Endothelial cell (in vitro differentiated cells): Measurements from ENCODE around the gene AUTS2. TPM values are rescaled to one million over a fixed set of nuclear protein-coding genes. Genes with fewer than 3 reads are reported as not detected.

ENCODE experiments used
- DNase-seq: peaks from one replicate; pipeline ENCODE4 v3.0.0; 2021; ENCODE audit warnings: low spot score
- H3K27ac Mint-ChIP-seq: one replicate; pipeline ENCODE4 v1.8.0; 2021; ENCODE audit warnings: mixed read lengths, inconsistent platforms; ENCODE audit not compliant: unreplicated experiment
- H3K27me3 Mint-ChIP-seq: one replicate; pipeline ENCODE4 v1.8.0; 2021; ENCODE audit warnings: mild to moderate bottlenecking, moderate library complexity, mixed read lengths, inconsistent platforms; ENCODE audit not compliant: unreplicated experiment
- H3K36me3 Mint-ChIP-seq: one replicate; pipeline ENCODE4 v1.8.0; 2021; ENCODE audit warnings: mild to moderate bottlenecking, low read depth, mixed read lengths, inconsistent platforms; ENCODE audit not compliant: unreplicated experiment
- H3K4me1 Mint-ChIP-seq: one replicate; pipeline ENCODE4 v1.8.0; 2021; ENCODE audit warnings: mild to moderate bottlenecking, mixed read lengths, inconsistent platforms; ENCODE audit not compliant: unreplicated experiment
- H3K4me3 Mint-ChIP-seq: one replicate; pipeline ENCODE4 v1.8.0; 2021; ENCODE audit warnings: mild to moderate bottlenecking, mixed read lengths, inconsistent platforms; ENCODE audit not compliant: unreplicated experiment
- H3K9me3 Mint-ChIP-seq: one replicate; pipeline ENCODE4 v1.8.0; 2021; ENCODE audit warnings: mixed read lengths, inconsistent platforms; ENCODE audit not compliant: unreplicated experiment
- total RNA-seq: library from RNA; stranded (reverse); fragmentation: NEBNext Ultra II Directional; extraction: Animal tissue kit (Norgen Biotek cat#: 25700); gene quantifications from one replicate; pipeline ENCODE4 v1.2.1, GENCODE V29; 2021; ENCODE audit not compliant: unreplicated experiment
- TF ChIP-seq, protein P1 (sequence below): fragments of 200-600 bp; sonication (generic); IDR thresholded peaks from one replicate; pipeline ENCODE4 v1.5.0; 2021; ENCODE audit warnings: antibody characterized with exemption; ENCODE audit not compliant: unreplicated experiment

Gene AUTS2
- total RNA-seq, 1 donor from 2014 or later: 103 TPM

DNA sequence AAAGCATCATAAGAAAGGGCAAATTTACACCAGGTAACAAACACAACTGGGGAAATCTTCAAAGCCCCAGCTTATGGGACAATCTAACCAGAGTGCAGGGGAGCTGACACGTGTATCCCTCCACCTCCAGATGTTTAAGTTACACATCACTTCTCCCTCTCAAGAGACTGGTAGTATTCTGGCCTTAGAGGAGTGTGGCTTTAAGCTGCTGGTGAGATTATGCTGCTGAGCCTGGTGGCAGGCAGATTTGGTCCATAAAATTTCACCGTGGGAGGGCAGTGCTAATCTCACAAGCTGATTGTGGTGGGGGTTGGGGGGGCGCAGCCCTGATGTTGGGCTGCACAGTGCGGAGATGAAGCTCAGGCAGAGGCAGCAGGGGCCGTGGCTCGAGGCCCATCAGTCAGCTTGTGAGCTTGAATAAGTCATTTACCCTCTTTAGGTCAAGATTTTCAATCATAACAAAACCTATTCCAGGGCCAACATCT, 1102.7 kb downstream of the AUTS2 start:
- DNase-seq: no peak
- Mint-ChIP-seq H3K4me1 (peaks cover 27% of the 10 kb centered on the region), H3K4me3 (no peak overlapping the region), H3K36me3 (peaks cover 10% of the 10 kb centered on the region), H3K27me3 (no peaks in the 10 kb centered on the region), H3K27ac (no peak overlapping the region), H3K9me3 (no peaks in the 10 kb centered on the region)
- TF ChIP-seq, protein P1, sequence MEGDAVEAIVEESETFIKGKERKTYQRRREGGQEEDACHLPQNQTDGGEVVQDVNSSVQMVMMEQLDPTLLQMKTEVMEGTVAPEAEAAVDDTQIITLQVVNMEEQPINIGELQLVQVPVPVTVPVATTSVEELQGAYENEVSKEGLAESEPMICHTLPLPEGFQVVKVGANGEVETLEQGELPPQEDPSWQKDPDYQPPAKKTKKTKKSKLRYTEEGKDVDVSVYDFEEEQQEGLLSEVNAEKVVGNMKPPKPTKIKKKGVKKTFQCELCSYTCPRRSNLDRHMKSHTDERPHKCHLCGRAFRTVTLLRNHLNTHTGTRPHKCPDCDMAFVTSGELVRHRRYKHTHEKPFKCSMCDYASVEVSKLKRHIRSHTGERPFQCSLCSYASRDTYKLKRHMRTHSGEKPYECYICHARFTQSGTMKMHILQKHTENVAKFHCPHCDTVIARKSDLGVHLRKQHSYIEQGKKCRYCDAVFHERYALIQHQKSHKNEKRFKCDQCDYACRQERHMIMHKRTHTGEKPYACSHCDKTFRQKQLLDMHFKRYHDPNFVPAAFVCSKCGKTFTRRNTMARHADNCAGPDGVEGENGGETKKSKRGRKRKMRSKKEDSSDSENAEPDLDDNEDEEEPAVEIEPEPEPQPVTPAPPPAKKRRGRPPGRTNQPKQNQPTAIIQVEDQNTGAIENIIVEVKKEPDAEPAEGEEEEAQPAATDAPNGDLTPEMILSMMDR: no peak

- H3K4me3 Mint-ChIP-seq: no peak overlapping the region
These were observed 1103.2 kb downstream of the AUTS2 start for GRCh38 chr7:70701477-70701876.

GRCh38 chr7:70701991-70702390, 1103.7 kb downstream of the AUTS2 start:
- no peak overlapping the region for H3K27ac Mint-ChIP-seq
- peaks cover 13% of the 10 kb centered on the region for H3K36me3 Mint-ChIP-seq
- H3K4me1 Mint-ChIP-seq: peaks cover 20% of the 10 kb centered on the region
- H3K4me3 Mint-ChIP-seq: no peak overlapping the region
- TF ChIP-seq, protein P1: no peak
- no peak for DNase-seq
- no peaks in the 10 kb centered on the region for H3K9me3 Mint-ChIP-seq
- H3K27me3 Mint-ChIP-seq: no peaks in the 10 kb centered on the region

More at GRCh38 chr7:70701477-70701876, 1103.2 kb downstream of the AUTS2 start:
- peaks cover 13% of the 10 kb centered on the region for H3K36me3 Mint-ChIP-seq
- no peaks in the 10 kb centered on the region for H3K27me3 Mint-ChIP-seq
- no peak overlapping the region for H3K27ac Mint-ChIP-seq
- no peak for DNase-seq
- H3K4me1 Mint-ChIP-seq: peaks cover 25% of the 10 kb centered on the region
- TF ChIP-seq, protein P1: no peak
- no peaks in the 10 kb centered on the region for H3K9me3 Mint-ChIP-seq

DNA sequence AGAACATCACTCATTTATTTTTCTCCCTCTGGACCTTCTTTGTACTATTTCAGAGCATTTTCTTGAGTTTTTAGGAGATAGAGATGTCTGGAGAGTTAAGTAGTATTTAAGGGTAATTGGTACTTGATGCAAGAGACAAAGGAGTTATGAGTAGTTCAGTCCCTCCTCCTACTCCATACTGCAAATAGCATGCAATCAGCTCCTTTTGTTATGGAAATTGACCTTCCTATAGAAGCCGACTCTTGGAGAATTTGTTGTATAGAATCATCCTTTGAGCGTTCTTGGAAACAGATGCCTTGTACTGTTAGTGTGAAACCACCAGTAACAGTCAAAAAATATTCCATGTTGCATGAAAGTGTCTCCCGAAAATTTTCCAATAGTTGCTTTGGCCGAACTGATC, 1105.5 kb downstream of the AUTS2 start:
- TF ChIP-seq, protein P1: no peak
- peaks cover 13% of the 10 kb centered on the region for H3K36me3 Mint-ChIP-seq
- no peak overlapping the region for H3K27ac Mint-ChIP-seq
- H3K4me3 Mint-ChIP-seq: no peak overlapping the region
- H3K27me3 Mint-ChIP-seq: no peaks in the 10 kb centered on the region
- no peaks in the 10 kb centered on the region for H3K9me3 Mint-ChIP-seq
- H3K4me1 Mint-ChIP-seq: peaks cover 8% of the 10 kb centered on the region
- no peak for DNase-seq

DNA sequence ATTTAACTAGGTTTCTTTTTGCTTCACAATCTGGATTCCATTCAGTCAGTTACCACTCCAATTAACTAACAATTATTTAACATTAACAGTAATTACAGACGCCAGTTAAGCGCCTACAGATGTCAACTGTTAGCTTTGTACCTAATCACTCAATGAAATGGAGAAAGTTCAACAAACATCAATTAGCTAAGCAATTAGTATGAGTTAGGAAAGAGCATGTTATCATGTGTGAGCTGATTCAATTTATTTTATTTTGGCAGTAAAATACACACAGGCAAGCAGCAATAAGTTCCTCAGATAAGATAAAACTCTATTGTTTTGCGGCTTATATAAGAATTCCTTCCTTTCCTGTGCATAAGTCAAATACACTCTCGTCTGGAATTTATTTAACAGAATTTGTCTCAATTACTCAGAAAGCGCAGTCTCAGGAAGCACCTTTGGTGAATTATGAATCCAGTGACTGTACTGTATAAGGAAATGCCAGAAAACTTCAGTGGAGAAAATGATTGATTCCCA, 1106.6 kb downstream of the AUTS2 start:
- Mint-ChIP-seq H3K9me3 (no peaks in the 10 kb centered on the region), H3K4me1 (peaks cover 8% of the 10 kb centered on the region), H3K27ac (no peak overlapping the region), H3K4me3 (no peak overlapping the region), H3K36me3 (peaks cover 13% of the 10 kb centered on the region), H3K27me3 (no peaks in the 10 kb centered on the region)
- TF ChIP-seq, protein P1: no peak
- DNase-seq: no peak
